NCI-H2081 treated with DMSO at 0.1 percent for 48 hours (cell line): ENCODE measurements around the gene TIAL1.
A peak's percentile ranks its signal among the peaks of the same experiment; 100 is the strongest.
"Not testable (repeated sequence)": the region's sequence is repeated elsewhere in the genome, so short reads cannot be mapped to it uniquely, and the experiment has no call there.

Experiments used
- DNase-seq: peaks from one replicate; lab custom pipeline; 2025; lab: John Stamatoyannopoulos, UW

Gene TIAL1, protein sequence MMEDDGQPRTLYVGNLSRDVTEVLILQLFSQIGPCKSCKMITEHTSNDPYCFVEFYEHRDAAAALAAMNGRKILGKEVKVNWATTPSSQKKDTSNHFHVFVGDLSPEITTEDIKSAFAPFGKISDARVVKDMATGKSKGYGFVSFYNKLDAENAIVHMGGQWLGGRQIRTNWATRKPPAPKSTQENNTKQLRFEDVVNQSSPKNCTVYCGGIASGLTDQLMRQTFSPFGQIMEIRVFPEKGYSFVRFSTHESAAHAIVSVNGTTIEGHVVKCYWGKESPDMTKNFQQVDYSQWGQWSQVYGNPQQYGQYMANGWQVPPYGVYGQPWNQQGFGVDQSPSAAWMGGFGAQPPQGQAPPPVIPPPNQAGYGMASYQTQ

GRCh38 chr10:119596537-119597404, at the start of gene TIAL1:
Gene TIAL1 (minus strand): TSS chr10:119596964. CDS start chr10:119596465, 499 bp downstream.
- peak; percentile 92 for DNase-seq

DNA sequence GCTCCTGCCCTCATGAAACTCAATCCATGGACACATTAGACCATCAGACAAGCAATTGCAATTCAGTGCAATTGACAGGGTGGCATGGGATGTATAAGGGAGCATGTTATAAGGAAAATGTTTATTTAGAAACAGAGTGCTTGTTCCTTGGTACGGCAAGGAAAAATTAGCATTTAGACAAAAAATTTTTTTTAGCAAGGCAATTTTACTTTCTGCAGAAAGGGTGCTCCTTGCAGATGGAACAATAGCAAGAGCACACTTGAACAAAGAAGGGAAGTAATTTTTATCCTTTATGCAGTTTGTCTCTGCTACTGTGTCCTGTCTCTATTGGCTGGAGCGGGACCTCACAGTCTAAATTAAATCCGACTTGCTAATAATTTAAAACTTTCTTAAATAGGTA, 48.2 kb upstream of the TIAL1 start:
- DNase-seq, result no peak

- DNase-seq, result no peak
These were observed 47.5 kb upstream of the TIAL1 start for GRCh38 chr10:119644205-119644814.

DNA sequence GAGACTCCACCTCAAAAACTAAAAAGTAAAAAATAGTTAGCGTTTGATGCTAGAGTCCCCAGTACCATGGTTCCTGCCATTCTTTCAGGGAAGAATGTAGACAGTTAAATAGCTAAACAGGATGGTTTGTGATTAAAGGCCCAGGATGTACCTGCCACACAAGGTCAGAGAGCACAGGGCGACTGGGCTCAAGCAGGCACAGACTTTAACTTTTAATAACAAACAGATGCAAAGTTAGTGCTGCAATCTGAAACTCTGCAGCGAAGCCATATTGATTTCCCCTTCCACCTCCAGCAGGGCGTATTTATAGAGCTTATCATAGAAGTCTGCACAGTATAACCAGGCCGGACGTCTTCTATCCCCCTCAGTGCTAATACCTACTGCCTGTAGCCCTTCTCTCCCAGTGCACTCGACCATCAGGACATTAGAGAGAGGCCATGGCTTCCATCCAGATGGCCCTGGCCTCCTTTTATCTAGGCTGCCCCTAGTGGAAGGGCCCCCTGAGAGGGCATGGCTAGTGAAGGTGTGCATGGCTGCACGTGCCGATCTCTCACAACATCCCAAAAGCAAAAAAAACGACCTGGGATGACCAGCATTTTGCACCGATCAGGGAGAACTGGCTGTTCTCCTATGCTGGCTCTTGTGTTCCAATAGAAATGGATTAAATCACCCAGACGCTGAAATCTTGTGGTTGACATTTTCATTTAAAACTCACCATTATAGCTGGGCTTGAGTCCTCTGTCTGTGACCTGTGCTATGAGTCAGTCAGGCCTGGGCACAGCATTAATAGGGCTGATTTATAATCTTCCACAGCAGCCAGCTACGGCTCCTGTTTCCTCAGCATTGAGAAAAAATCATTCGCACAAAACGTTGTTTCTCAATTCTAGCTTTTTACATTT, 46.8 kb upstream of the TIAL1 start:
- no peak for DNase-seq

DNA sequence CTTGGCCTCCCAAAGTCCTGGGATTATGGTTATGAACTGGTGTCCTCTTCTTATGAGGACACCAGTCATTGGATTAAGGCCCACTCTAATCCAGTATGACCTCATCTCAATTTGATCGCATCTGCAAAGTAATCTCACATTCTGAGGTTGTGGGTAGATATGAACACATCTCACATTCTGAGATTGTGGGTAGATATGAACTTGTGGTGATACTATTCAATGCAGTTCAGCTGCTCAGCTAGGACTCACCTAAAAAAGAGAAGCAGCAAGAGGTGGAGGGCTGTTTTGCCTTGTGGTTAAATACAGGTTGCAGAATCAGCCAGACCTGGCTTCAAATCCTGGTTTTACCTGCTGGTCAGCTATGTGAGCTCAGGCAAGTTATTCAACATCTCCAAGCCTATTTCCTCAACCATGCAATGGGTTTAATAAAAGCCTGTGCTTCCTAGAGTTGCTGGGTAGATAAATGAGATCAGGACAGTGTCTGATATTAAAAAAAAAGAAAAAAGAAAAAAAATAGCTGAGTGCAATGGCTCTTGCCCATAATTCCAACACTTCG, 45.9 kb upstream of the TIAL1 start:
- no peak for DNase-seq

DNA sequence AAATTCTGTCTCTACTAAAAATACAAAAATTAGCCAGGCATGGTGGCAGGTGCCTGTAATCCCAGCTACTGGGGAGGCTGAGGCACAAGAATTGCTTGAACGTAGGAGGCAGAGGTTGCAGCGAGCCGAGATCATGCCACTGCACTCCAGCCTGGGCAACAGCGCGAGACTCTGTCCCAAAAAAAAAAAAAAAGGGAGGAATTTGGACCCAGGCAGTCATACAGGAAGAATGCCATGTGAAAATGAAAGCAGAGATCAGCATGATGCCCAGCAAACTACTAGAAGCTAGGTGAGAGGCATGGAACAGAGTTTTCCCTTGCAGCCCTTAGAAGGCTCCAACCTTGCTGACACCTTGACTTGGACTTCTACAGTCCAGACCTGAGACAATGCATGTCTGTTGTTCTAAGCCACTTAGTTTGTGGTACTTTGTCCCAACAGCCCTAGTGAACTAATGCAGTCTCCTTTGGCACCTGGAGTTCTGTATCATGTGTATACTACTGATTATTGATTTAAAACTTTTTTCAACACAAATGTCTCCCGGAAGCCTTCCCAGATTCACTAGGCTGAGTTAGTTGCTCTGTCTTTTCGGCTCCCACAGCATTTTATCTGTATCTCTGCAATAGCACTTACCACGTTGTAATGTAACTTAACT, 44.2 kb upstream of the TIAL1 start:
- no peak for DNase-seq

DNA sequence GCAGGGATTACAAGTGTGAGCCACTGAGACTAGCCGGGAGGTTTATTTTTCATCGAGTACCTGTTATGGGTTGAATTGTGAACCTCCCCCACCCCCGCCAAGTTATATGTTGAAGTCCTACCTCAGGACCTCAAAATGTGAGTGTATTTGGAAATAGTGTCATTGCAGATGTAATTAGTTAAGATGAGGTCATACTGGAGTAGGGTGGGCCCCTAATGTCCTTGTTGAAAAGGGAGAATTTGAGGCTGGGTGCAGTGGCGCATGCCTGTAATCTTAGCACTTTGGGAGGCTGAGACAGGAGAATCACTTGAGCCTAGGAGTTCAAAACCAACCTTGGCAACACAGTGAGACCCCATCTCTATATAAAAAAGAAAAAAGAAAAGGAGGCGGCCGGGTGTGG, 43.6 kb upstream of the TIAL1 start:
- DNase-seq, result no peak

DNA sequence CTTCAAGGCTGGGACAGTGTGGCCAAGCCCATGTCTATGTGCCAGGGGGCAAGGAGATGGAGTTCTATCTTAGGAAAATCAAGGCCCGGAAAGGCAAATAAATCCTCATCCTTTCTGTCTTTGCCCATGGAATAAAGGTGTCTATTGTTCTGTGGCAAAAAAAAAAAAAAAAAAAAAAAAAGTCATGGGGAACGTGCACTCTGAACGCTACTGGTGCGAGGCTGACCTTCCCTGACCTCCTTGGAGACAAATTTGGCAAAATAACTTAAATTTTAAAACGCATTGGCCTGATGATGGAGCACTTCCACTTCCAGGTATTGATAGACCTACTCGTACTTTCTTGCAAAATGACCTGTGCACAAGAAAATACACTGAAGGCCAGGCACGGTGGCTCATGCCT, 42.2 kb upstream of the TIAL1 start:
- DNase-seq, result no peak

DNA sequence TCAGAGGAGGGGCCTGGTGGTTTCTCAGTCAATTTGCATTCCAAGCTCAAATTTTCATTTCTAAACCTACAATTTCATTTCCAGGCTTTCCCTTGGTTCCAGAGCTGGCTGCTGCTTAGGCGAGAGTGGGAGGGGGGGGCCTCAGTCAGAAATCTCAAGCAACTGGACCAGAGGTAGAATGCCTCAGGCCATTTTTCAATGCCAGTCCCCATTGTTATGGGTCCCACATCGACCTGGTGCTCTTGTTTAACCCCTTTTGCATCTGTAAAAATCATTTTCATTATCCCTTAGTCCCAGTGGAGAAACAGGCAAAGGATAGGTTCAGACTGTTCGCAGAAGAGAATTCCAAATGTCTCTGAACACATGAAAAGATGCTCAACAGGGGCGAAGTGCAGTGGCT, 40.9 kb upstream of the TIAL1 start:
- no peak for DNase-seq

GRCh38 chr10:119634219-119634544, 37.4 kb upstream of the TIAL1 start:
- DNase-seq, result no peak

DNA sequence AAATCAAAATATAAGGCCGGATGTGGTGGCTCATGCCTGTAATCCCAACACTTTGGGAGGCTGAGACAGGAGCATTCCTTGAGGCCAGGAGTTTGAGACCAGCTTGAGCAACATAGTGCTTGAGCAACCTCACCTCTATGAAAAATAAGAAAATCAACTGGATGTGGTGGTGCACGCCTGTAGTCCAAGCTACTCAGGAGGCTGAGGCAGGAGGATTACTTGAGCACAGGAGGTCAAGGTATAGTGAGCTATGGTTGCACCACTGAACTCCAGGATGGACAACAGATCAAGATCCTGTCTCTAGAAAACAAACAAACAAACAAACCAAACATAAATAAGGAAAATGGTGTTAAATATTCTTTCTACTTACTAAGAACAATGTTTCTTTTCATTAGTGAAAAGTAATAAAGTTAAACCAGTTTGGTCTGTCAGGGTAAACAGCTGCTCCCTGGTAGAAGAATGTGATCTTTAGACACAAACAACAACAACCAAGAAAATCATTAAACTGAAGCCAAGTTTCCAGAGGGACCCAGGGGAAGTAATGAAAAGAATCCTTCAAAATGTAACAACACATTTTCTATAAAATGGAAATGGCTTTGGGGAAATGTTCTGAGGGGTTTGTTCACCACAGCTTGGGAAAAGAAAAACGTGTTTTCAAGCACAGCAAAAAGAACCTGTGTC, 36.9 kb upstream of the TIAL1 start:
- no peak for DNase-seq

DNA sequence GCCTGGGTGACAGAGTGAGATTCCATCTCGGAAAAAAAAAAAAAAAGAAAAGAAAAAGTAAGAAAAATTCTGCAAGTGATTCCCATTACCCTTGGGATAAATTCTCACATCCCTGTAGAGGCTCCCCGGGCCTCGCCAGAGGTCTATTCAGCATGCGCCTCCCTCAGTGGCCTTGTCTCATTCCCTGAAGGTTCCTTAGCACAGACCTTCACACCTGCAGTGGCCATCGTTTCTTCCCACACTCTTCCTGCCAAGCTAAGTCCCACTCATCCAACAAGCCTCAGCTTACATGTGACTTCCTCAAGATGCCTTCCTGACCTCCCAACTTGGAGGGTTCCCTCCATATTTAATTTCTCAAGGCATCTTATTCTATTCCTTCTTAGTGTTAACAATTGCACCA, 33.5 kb upstream of the TIAL1 start:
- no peak for DNase-seq

DNA sequence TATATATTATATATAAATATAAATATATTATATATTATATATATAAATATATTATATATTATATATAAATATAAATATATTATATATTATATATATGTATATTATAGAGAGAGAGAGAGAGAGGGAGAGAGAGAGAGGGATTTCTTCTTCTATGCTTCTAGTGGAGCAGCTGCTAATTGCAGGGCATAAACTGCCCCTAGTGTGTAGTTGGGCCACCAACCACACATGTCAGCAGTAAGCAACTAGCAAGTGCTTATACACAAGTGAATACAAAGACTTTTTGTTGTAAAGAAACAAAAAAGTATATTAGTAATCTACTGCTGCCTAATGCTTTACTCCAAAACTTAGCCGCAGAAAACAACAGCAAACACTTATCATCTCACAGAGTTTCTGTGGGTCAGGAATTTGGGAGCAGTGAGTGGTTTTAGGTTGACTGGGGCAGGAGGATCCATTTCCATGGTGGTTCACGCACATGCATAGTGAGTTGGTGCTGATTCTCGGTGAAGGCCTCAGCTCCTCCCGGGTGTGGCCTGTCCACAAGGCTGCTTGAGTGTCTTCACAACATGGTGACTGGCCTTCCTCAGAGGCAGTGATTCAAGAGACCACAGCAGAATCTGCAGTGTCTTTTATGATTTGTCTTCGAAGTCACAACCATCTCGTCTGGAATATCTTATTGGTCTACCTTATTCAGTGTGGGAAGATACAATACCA, 29.0 kb upstream of the TIAL1 start:
- no peak for DNase-seq

- no peak for DNase-seq
These were observed 24.3 kb upstream of the TIAL1 start for GRCh38 chr10:119621078-119621384.

GRCh38 chr10:119620241-119621077, 23.7 kb upstream of the TIAL1 start:
- DNase-seq, result no peak

DNA sequence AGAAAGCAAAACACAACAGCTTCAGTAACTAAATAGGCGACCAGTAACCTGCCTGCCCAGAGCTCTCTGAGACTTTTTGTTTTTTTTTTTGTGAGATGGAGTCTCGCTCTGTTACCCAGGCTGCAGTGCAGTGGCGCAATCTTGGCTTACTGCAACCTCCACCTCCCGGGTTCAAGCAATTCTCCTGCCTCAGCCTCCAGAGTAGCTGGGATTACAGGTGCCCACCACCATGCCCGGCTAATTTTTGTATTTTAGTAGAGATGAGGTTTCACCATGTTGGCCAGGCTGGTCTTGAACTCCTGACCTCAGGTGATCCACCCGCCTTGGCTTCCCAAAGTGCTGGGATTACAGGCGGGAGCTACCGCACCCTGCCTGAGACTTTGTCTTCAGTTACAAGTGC, 23.0 kb upstream of the TIAL1 start:
- DNase-seq, result not testable (repeated sequence)

DNA sequence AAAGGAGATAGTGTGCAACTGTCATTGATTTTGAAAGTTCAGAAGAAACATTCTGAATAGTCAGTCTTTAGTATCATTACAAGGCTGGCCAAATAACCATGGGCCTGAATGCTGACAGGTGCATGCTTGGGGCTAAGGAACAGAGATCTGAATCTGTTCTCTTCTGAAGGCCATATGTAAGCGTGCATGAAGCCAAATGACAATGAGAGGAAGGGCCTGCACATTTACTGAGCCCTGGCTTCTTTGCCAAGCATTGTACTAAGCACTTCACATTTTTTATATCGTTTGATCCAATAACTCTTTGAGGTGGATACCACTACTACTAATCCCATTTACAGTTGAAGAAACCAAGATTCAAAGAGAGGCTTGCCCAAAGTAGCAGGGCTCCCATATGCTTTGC, 22.5 kb upstream of the TIAL1 start:
- no peak for DNase-seq

DNA sequence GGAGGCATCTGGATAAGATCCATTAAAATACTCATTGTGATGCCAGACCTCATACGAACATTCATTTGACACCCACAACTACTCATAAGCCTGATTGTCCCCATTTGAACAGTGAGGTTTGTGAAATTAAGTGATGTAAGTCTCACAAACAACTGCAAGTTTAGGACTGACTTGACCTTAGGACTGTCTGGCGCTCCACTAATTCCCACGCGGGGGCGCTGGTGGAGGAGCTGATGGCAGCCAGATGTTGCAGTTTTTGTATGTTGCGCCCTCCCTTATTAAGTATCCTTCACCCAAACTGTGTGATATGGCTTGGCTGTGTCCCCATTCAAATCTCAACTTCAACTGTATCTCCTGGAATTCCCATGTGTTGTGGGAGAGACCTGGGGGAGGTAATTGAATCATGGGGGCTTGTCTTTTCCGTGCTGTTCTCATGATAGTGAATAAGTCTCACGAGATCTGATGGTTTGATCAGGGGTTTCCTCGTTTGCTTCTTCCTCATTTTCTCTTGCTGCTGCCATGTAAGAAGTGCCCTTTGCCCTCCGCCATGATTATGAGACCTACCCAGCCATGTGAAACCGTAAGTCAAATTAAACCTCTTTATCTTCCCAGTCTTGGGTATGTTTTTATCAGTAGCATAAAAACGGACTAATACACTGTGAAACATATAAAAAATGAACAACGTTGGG, 20.3 kb upstream of the TIAL1 start:
- no peak for DNase-seq

DNA sequence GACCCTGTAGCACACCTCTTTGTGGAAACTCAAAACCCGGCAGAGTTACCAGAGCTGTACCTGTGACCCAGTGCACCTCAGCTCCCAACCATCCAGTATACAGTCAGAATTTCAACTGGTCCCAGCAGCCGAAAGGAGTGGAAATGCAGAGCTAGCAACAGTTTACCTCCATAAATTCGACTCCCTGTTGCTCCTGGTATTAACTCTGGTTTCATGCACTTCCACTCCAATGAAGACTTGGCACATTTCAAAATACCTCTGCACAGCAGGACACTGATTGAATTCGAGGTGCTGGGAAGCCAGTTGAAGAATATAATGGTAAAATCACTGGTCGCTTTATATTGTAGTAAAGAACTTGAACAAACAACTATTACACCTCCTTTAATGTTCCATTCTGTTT, 17.9 kb upstream of the TIAL1 start:
- DNase-seq, result no peak
